IMR-90 (cell line): Measurements from ENCODE around the gene CSNK1G2.

Experiments
- CTCF ChIP-seq: conservative IDR thresholded peaks from 2 replicates; pipeline ENCODE4 v1.5.1; 2012; ENCODE audit warnings: mild to moderate bottlenecking, low read depth, low read length, improper control_type of control experiment
- POLR2A ChIP-seq: IDR thresholded peaks from 2 replicates; pipeline ENCODE4 v1.6.1; 2012; ENCODE audit warnings: mild to moderate bottlenecking, low read depth, low read length
- TF ChIP-seq, protein P1 (sequence below): fragments of 150-350 bp; IDR thresholded peaks from 2 replicates; pipeline ENCODE4 v1.6.1; 2017; ENCODE audit warnings: mild to moderate bottlenecking, antibody characterized with exemption, low read length, low read depth

GRCh38 chr19:1957562-1958248 is 16.7 kb downstream of the CSNK1G2 start:
- no peak for TF ChIP-seq POLR2A
- TF ChIP-seq CTCF: no peak
- TF ChIP-seq, protein P1, sequence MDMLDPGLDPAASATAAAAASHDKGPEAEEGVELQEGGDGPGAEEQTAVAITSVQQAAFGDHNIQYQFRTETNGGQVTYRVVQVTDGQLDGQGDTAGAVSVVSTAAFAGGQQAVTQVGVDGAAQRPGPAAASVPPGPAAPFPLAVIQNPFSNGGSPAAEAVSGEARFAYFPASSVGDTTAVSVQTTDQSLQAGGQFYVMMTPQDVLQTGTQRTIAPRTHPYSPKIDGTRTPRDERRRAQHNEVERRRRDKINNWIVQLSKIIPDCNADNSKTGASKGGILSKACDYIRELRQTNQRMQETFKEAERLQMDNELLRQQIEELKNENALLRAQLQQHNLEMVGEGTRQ: no peak
